GM21619 (cell line): Measurements from ENCODE around the gene KLF13.

ENCODE experiments used
- ATAC-seq: cut with Tn5 transposase; IDR thresholded peaks from one replicate; pipeline ENCODE4 v1.9.1; 2021; ENCODE audit not compliant: unreplicated experiment

The KLF13 gene

GRCh38 chr15:31314380-31314779 is 12.3 kb upstream of the KLF13 start:
- ATAC-seq: no peak

- no peak for ATAC-seq
These were observed 10.4 kb upstream of the KLF13 start for GRCh38 chr15:31316135-31316795.

GRCh38 chr15:31317017-31317416 is 9.6 kb upstream of the KLF13 start:
- no peak for ATAC-seq

- ATAC-seq: no peak
These were observed 9.0 kb upstream of the KLF13 start for GRCh38 chr15:31317421-31318327.

- ATAC-seq: no peak
These were observed 8.2 kb upstream of the KLF13 start for GRCh38 chr15:31318429-31318828.

GRCh38 chr15:31320022-31320421 is 6.6 kb upstream of the KLF13 start:
- no peak for ATAC-seq

- ATAC-seq: no peak
These were observed 5.2 kb upstream of the KLF13 start for GRCh38 chr15:31321418-31321817.

GRCh38 chr15:31322504-31322903 is 4.1 kb upstream of the KLF13 start:
- ATAC-seq: no peak

DNA sequence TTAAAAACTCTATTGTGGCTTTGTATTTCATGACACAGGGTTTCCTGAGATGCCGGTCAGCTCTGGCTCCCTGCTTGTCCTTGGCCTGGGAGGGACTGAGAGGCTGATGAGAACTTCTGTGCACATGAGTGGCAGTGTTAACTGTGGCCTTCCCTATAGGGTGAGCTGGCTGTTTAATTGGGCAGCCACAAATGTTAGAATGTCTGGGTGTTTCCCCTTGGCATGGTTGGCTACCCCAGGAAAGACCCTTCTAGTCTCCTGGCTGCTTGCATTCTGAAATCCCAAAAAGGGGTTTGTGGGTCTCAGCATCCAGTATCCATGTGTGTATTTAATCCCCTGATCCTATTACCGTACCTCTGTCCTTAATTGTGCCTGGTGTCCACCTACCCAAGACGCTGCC is 3.0 kb upstream of the KLF13 start:
- no peak for ATAC-seq

DNA sequence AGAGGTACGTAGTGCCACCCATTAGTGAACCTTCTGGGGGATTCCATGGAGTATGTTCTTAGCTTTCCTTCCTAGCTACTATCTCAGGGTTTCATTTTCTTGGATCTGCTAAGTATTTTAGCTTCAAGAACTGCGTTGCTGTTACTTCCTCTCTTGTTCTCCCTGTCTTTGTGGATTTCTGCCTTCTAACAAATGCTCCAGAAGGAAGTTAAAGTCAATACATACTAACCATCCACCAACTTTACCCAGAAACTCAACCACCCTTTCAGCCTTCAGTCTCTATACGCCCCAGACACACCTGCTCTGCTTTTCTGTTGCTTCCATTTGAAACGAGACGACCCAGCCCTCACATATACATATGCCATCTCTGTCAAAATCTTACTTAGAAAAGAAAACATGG is 2.4 kb upstream of the KLF13 start:
- ATAC-seq: no peak

DNA sequence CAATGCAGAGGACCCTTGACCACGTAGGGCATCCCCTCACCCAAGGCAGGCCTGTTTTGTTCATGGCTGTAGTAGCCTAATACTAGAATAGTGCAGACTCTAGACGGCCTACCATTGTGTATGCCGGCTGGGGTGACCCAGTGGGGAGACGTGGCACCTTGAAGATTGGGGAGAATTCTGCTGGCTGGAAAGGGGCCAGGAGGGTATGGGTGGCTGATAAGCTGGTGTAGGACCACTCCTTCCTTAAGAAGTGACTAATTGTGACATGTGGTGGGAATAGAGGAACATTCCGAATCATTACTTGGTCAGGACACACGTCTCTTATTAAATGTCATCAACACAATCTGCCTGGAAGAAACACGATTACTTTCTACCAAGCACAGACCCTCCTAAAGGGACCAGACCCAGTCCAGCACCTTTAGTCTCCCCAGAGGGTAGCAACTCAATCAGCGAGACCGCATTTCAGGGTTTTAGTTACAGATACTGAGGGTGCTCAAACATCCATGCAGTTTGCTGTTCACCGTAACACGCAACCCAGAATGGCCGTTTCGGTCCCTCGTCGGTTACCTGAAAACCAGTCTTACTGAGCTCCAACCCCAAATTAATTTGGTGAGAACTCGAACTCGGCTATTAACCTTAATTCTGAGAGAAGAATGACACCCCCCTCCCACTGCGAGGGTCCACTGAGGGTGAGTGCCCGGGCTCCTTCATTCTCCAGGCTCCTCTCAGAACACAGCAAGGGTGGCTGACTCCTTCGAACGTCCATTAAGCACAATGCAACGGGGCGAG is 1.6 kb upstream of the KLF13 start:
- no peak for ATAC-seq

- peak; percentile 1 for ATAC-seq
These were observed 960 bp upstream of the KLF13 start for GRCh38 chr15:31325595-31326155.

DNA sequence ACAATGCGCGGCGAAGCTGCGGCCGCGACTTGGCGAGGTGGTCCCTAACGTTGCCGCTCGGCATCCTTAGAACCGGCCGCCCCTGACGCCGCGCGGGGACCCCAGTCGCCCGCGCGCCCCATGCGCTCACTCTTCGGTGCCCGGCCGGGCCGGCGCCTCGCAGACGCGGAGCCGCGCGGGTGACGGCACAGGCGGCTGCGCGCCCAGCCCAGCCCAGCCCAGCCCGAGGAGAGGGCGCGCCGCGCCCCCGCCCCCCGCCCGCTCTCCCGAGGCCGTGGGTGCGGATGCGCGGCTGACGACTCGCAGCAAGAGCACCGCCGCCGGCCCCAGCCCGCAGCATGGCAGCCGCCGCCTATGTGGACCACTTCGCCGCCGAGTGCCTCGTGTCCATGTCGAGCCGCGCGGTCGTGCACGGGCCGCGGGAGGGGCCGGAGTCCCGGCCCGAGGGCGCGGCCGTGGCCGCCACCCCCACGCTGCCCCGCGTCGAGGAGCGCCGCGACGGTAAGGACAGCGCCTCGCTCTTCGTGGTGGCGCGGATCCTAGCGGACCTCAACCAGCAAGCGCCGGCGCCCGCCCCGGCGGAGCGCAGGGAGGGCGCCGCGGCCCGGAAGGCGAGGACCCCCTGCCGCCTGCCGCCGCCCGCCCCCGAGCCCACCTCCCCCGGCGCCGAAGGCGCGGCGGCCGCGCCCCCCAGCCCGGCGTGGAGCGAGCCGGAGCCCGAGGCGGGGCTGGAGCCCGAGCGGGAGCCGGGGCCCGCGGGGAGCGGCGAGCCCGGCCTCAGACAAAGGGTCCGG is 437 bp downstream of the KLF13 start:
- peak; percentile 18 for ATAC-seq

- no peak for ATAC-seq
These were observed 1.2 kb downstream of the KLF13 start for GRCh38 chr15:31327669-31328427.

- ATAC-seq: no peak
These were observed 1.9 kb downstream of the KLF13 start for GRCh38 chr15:31328428-31328968.

DNA sequence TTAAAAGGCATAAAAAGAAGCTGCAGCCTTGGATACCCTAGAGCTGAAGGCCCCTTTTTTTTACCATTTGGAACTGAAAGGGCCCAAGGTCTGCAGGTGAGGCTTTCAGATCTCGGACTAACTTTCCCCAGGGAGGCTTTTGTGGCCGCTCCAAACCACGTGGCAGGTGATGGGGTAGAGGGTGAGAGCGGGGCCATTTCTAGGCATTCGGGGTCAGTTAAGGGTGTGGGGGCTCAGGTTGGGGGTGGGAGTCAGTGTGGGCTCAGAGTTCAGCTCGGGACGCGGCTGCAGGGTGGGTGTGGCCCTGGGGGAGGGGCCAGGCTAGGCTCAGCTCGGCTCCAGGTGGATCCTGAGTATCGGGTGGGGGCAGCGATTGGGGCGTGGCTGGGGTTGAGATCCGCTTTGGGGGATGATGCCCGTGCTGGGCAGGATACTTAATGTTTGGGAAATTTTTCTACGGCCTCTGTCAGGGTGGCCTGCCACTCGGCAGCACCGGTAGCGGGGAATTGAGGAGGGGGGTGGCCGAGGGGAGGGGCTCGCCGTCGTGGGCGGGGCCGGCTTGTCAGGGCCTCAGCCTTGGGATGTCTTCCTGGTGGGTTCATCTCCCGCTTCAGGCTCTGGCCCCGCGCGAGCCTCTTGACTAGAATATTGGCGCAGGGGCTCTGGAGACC is 2.5 kb downstream of the KLF13 start:
- ATAC-seq: no peak

DNA sequence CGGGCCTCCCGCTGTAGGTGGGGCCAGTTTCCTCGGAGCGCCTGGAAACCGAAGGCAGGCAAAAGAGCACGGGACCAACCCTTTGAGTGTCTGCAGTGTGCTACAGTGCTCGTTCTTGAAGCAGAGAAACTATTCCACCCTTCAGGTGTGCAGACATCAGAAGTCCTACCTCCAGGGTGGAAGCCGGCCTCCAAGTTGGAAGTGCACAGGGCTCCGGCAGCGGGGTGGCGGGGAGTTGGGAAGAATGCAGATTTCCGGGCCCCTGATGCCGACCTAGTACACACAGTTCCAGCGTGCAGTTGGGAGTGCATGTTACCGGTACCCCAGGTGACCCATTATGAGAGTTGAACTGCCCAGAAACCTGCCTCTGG is 3.0 kb downstream of the KLF13 start:
- ATAC-seq: no peak

DNA sequence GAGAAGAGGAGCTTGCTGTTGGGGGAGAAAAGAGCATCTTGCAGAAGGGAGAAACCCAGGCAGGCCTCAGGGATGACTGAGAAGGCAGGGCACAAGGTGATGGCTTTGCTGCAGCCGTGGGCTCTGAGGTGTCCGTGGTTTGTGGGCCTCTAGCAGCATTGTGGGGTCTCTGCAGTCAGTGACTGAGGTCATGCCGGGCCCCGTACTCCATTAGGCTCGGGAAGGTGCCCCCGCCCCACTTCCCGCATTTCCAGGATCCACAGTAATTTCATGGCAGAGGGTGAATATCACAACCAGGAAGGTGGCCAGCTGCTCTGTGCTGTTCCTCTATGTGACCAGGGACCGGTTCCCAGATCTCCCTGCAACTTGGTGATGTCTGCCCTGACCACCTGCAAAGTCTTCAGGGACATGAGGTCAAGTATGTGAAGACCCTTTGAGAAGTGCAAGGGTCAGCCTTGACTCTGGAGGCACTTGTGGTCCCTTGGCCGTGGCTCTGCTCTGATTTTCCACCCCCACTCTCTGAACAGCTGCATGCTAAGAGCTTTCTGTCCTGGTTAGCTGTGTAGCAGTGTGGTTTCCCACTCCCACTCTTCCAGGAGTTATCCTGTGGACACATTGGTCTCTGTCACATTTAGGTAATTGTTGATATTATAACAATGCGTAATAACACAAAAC is 3.6 kb downstream of the KLF13 start:
- ATAC-seq: no peak
